MM.1S (cell line): Measurements from ENCODE around the gene MXRA5.

Source experiments
- EZH2phosphoT487 ChIP-seq: fragments of 300-600 bp; sonication (generic); IDR thresholded peaks from 2 replicates; pipeline ENCODE4 v1.6.1; 2018; ENCODE audit warnings: antibody characterized with exemption, low read length
- TF ChIP-seq, protein P1 (sequence below): fragments of 300-600 bp; sonication (generic); IDR thresholded peaks from 2 replicates; pipeline ENCODE4 v1.5.1; 2016; ENCODE audit warnings: antibody characterized with exemption, low read length, mixed read lengths

DNA sequence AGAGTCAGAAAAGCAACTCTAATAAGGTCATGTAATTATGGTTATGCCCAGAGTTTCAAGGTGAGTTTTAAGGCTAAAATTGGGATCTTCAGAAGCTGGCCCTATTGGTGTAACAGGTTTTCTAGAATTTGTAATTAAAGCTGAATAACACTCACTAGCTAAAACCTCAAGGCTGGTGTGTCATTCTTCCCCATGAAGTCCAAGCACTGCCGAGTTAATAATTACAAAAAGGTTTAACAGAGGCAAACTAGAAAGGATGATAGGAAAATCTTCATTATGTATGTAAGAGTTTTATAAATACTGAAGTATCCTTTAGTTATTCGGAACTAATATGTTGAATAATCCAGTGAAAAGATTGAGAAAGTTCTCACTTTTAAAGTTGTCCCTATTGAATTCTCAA is 34.3 kb downstream of the MXRA5 start:
- TF ChIP-seq EZH2phosphoT487, result no peak
- TF ChIP-seq, protein P1, sequence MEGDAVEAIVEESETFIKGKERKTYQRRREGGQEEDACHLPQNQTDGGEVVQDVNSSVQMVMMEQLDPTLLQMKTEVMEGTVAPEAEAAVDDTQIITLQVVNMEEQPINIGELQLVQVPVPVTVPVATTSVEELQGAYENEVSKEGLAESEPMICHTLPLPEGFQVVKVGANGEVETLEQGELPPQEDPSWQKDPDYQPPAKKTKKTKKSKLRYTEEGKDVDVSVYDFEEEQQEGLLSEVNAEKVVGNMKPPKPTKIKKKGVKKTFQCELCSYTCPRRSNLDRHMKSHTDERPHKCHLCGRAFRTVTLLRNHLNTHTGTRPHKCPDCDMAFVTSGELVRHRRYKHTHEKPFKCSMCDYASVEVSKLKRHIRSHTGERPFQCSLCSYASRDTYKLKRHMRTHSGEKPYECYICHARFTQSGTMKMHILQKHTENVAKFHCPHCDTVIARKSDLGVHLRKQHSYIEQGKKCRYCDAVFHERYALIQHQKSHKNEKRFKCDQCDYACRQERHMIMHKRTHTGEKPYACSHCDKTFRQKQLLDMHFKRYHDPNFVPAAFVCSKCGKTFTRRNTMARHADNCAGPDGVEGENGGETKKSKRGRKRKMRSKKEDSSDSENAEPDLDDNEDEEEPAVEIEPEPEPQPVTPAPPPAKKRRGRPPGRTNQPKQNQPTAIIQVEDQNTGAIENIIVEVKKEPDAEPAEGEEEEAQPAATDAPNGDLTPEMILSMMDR, result no peak
